Measurements from ENCODE around the gene MTRR. TPM values are rescaled to one million over a fixed set of nuclear protein-coding genes. Genes with fewer than 3 reads are reported as not detected.

MTRR gene
- total RNA-seq, 1 donor from 2014 or later = 40.5 TPM

DNA sequence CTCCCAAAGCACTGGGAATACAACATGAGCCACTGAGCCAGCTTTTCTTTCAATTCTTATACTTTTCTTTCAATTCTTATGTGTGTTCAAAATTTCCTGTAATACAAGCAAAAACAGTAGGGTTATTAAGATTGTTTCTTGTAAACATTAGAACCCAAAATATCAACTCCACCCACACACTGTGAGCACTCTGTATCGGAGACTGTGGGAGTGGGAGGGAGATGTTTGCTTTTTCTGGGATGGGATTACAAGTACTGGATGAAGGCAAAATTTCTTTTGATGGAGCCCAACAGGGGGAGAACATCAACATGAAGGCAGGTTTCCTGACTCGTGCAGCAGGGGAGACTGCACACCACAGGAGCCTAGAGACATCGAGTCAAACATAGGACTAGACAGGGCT is 13.3 kb upstream of the MTRR start:
- H3K27ac Mint-ChIP-seq = no peak overlapping the region
- peaks cover 20% of the 10 kb centered on the region for H3K4me1 Mint-ChIP-seq
- H3K36me3 Mint-ChIP-seq = peaks cover 10% of the 10 kb centered on the region
- no peak for DNase-seq (ENCODE audit: low spot score in 2 of 2, unreplicated experiment in 2 of 2)
- peaks cover 4% of the 10 kb centered on the region for H3K9me3 Mint-ChIP-seq
- TF ChIP-seq, protein P1, sequence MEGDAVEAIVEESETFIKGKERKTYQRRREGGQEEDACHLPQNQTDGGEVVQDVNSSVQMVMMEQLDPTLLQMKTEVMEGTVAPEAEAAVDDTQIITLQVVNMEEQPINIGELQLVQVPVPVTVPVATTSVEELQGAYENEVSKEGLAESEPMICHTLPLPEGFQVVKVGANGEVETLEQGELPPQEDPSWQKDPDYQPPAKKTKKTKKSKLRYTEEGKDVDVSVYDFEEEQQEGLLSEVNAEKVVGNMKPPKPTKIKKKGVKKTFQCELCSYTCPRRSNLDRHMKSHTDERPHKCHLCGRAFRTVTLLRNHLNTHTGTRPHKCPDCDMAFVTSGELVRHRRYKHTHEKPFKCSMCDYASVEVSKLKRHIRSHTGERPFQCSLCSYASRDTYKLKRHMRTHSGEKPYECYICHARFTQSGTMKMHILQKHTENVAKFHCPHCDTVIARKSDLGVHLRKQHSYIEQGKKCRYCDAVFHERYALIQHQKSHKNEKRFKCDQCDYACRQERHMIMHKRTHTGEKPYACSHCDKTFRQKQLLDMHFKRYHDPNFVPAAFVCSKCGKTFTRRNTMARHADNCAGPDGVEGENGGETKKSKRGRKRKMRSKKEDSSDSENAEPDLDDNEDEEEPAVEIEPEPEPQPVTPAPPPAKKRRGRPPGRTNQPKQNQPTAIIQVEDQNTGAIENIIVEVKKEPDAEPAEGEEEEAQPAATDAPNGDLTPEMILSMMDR (IDR thresholded peaks at IDR 0.05; ENCODE audit: unreplicated experiment) = no peak
- no peak overlapping the region for H3K4me3 Mint-ChIP-seq
- no peaks in the 10 kb centered on the region for H3K27me3 Mint-ChIP-seq (ENCODE audit: low read depth)

DNA sequence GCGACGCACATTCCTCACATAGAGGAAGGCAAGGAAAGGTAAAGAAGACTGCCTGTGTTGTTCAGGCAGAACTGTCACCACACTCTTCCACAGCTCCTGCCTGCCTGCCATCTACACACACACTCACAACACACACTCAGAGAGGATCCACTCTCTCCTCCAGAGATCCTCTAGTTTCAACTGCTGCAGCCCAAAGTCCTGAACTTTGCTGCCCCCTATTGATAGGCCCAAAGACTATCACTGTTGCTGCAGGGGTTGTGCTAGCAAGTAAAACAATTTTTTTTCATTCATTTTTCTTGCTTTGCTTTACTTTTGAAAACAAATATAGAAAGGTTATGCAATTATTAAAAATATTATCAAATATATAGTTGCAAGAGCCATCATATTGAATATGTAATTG is 12.1 kb upstream of the MTRR start:
- H3K9me3 Mint-ChIP-seq = peaks cover 4% of the 10 kb centered on the region
- TF ChIP-seq, protein P1 (IDR thresholded peaks at IDR 0.05; ENCODE audit: unreplicated experiment) = peak; percentile 39
- peaks cover 17% of the 10 kb centered on the region for H3K36me3 Mint-ChIP-seq
- no peak overlapping the region for H3K27ac Mint-ChIP-seq
- peaks cover 18% of the 10 kb centered on the region for H3K4me1 Mint-ChIP-seq
- no peak overlapping the region for H3K4me3 Mint-ChIP-seq
- no peaks in the 10 kb centered on the region for H3K27me3 Mint-ChIP-seq (ENCODE audit: low read depth)
- no peak for DNase-seq (ENCODE audit: low spot score in 2 of 2, unreplicated experiment in 2 of 2)

DNA sequence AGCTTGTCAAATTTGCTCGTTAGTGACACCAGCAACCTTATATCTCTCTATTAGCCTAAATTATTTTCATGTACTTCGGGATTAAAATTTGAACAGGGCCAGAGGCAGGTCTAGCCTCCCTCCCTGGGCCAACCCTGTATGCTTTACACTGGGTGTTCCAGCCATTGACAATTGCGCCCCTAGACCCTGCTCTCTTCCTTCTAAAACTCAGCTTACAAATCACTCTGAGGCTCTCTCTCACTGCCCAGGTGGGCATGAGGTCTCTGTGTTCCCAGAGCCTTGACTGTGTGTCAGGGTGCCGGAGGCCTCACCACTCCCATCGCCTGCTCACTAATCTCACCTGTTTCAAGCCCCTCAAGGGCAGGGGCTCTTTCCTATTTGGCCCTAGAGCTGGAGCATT is 11.6 kb upstream of the MTRR start:
- Mint-ChIP-seq H3K4me1 (peaks cover 16% of the 10 kb centered on the region), H3K9me3 (peaks cover 4% of the 10 kb centered on the region), H3K27ac (no peak overlapping the region), H3K36me3 (peaks cover 17% of the 10 kb centered on the region), H3K27me3 (ENCODE audit: low read depth) (no peaks in the 10 kb centered on the region), H3K4me3 (no peak overlapping the region)
- no peak for DNase-seq (ENCODE audit: low spot score in 2 of 2, unreplicated experiment in 2 of 2)
- TF ChIP-seq, protein P1 (IDR thresholded peaks at IDR 0.05; ENCODE audit: unreplicated experiment) = no peak

DNA sequence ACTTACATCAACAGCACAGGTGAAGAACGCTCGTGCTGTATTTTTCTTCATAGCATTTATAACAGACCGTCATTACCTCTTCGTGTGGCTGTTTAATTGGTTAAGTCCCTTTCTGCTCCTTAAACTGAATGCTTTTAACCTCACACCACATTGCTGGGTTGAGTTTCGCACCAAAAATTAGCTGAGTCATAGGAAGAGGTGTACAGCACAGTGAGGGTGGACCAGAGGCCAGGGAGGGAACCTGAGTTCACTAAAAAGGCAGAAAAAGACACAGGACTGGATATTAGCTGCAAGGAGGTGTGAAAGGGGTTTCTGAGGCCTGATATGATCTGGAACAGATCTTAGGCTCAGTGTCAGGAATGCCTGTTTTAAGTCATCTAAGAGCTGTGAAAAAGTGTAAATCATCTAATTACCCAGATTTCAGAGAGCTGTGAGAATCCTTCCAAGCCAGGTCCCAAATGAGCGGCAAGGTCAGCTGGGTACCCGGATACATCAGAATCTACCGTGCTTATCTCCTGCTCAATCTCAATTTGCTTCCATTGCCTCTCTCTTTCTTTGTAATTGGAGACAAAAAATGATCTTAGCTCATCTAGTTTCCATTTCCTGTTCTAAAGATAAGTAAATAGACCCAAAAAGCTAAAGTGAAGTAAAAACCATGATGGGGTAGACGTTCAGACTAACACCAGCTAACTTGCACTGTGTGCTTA is 10.9 kb upstream of the MTRR start:
- Mint-ChIP-seq H3K9me3 (peaks cover 4% of the 10 kb centered on the region), H3K4me1 (peaks cover 13% of the 10 kb centered on the region), H3K27me3 (ENCODE audit: low read depth) (no peaks in the 10 kb centered on the region), H3K27ac (no peak overlapping the region), H3K4me3 (no peak overlapping the region), H3K36me3 (peaks cover 17% of the 10 kb centered on the region)
- DNase-seq (ENCODE audit: low spot score in 2 of 2, unreplicated experiment in 2 of 2) = no peak
- TF ChIP-seq, protein P1 (IDR thresholded peaks at IDR 0.05; ENCODE audit: unreplicated experiment) = no peak

DNA sequence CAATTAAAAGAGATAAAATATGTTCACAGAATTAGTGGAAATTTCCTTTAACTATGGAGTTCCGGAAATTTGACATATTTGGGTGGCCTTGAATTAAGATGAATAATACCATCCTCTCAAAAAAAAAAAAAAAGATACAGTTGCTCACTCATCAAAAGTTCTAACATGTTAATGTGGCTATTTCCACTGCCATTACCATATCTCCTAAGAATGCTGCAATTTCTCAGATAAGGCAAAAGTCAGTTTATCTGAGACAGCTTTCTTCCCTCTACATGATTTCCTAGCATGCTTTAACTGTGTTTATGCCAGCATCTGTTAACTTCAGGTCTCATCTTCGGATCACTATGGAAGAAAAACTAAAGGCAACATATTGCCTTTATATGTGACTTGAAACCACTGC is 2.8 kb upstream of the MTRR start:
- TF ChIP-seq, protein P1 (IDR thresholded peaks at IDR 0.05; ENCODE audit: unreplicated experiment) = no peak
- Mint-ChIP-seq H3K9me3 (no peaks in the 10 kb centered on the region), H3K36me3 (peaks cover 6% of the 10 kb centered on the region), H3K4me3 (no peak overlapping the region), H3K27ac (no peak overlapping the region), H3K4me1 (peaks cover 32% of the 10 kb centered on the region), H3K27me3 (ENCODE audit: low read depth) (no peaks in the 10 kb centered on the region)
- no peak for DNase-seq (ENCODE audit: low spot score in 2 of 2, unreplicated experiment in 2 of 2)
